ACC112 (cell line): ENCODE data around the gene FMNL2.

Source experiments
- H2AFZ ChIP-seq: fragments of 200-600 bp; sonication (generic); one replicate; pipeline ENCODE4 v1.6.0; 2017; ENCODE audit warnings: antibody characterized with exemption, low read length; ENCODE audit not compliant: unreplicated experiment
- H3K27ac ChIP-seq: fragments of 200-600 bp; sonication (generic); 2 replicates; pipeline ENCODE4 v1.5.1; 2014; ENCODE audit warnings: low read depth, mild to moderate bottlenecking, antibody characterized with exemption, low read length, moderate library complexity
- H3K27me3 ChIP-seq: fragments of 200-600 bp; sonication (generic); 2 replicates; pipeline ENCODE4 v1.6.1; 2014; ENCODE audit warnings: mild to moderate bottlenecking, antibody characterized with exemption, low read length, moderate library complexity, mixed read lengths; ENCODE audit not compliant: insufficient read depth
- H3K36me3 ChIP-seq: fragments of 200-600 bp; sonication (generic); 2 replicates; pipeline ENCODE4 v1.6.1; 2016; ENCODE audit warnings: mild to moderate bottlenecking, antibody characterized with exemption, low read length, moderate library complexity, mixed read lengths; ENCODE audit not compliant: insufficient read depth
- H3K4me1 ChIP-seq: fragments of 200-600 bp; sonication (generic); one replicate; pipeline ENCODE4 v1.6.1; 2016; ENCODE audit warnings: low read length, mixed read lengths; ENCODE audit not compliant: insufficient read depth, unreplicated experiment, control insufficient read depth
- H3K4me3 ChIP-seq: fragments of 200-600 bp; sonication (generic); 2 replicates; pipeline ENCODE4 v1.5.1; 2014; ENCODE audit warnings: mild to moderate bottlenecking, low read depth, low read length
- H3K79me2 ChIP-seq: fragments of 200-600 bp; sonication (generic); one replicate; pipeline ENCODE4 v1.6.0; 2016; ENCODE audit warnings: low read length; ENCODE audit not compliant: control insufficient read depth, unreplicated experiment, insufficient read depth

The FMNL2 gene

GRCh38 chr2:152598975-152599759, 264.2 kb downstream of the FMNL2 start:
- Histone ChIP-seq H2AFZ (no peak overlapping the region), H3K27ac (no peak overlapping the region), H3K79me2 (no peaks in the 10 kb centered on the region), H3K4me1 (peaks cover 18% of the 10 kb centered on the region), H3K27me3 (no peaks in the 10 kb centered on the region), H3K36me3 (peaks cover 3% of the 10 kb centered on the region; the same call in 1 of the 2 replicates), H3K4me3 (no peak overlapping the region)

GRCh38 chr2:152600051-152600657, 265.2 kb downstream of the FMNL2 start:
- H3K4me3 ChIP-seq = no peak overlapping the region
- H3K27me3 ChIP-seq = no peaks in the 10 kb centered on the region
- H3K79me2 ChIP-seq = no peaks in the 10 kb centered on the region
- H3K4me1 ChIP-seq = peaks cover 12% of the 10 kb centered on the region
- no peak overlapping the region for H3K27ac ChIP-seq
- no peaks in the 10 kb centered on the region; the same call in 1 of the 2 replicates for H3K36me3 ChIP-seq
- H2AFZ ChIP-seq = no peak overlapping the region

- peaks cover 12% of the 10 kb centered on the region for H3K4me1 ChIP-seq
- H3K36me3 ChIP-seq = no peaks in the 10 kb centered on the region; the same call in 1 of the 2 replicates
- H3K4me3 ChIP-seq = no peak overlapping the region
- no peaks in the 10 kb centered on the region for H3K79me2 ChIP-seq
- H2AFZ ChIP-seq = no peak overlapping the region
- H3K27me3 ChIP-seq = no peaks in the 10 kb centered on the region
- no peak overlapping the region for H3K27ac ChIP-seq
Measured at GRCh38 chr2:152600697-152601096, 265.7 kb downstream of the FMNL2 start.

GRCh38 chr2:152602750-152603149, 267.8 kb downstream of the FMNL2 start:
- Histone ChIP-seq H3K4me1 (peaks cover 12% of the 10 kb centered on the region), H3K79me2 (no peaks in the 10 kb centered on the region), H3K27ac (no peak overlapping the region), H2AFZ (no peak overlapping the region), H3K4me3 (no peak overlapping the region), H3K27me3 (no peaks in the 10 kb centered on the region), H3K36me3 (no peaks in the 10 kb centered on the region; the same call in 1 of the 2 replicates)

- Histone ChIP-seq H3K27me3 (no peaks in the 10 kb centered on the region), H3K27ac (no peak overlapping the region), H3K4me3 (no peak overlapping the region), H3K79me2 (no peaks in the 10 kb centered on the region), H3K36me3 (no peaks in the 10 kb centered on the region; the same call in 1 of the 2 replicates), H3K4me1 (peaks cover 12% of the 10 kb centered on the region), H2AFZ (no peak overlapping the region)
Measured at GRCh38 chr2:152603166-152603565, 268.2 kb downstream of the FMNL2 start.

GRCh38 chr2:152606081-152606480, 271.1 kb downstream of the FMNL2 start:
- H3K79me2 ChIP-seq = no peaks in the 10 kb centered on the region
- no peak overlapping the region for H2AFZ ChIP-seq
- H3K4me3 ChIP-seq = no peak overlapping the region
- H3K27me3 ChIP-seq = no peaks in the 10 kb centered on the region
- H3K27ac ChIP-seq = no peak overlapping the region
- H3K4me1 ChIP-seq = no peaks in the 10 kb centered on the region
- H3K36me3 ChIP-seq = no peaks in the 10 kb centered on the region

- H3K4me3 ChIP-seq = no peak overlapping the region
- H3K27ac ChIP-seq = no peak overlapping the region
- H3K79me2 ChIP-seq = no peaks in the 10 kb centered on the region
- H2AFZ ChIP-seq = no peak overlapping the region
- H3K36me3 ChIP-seq = no peaks in the 10 kb centered on the region
- peaks cover 8% of the 10 kb centered on the region for H3K4me1 ChIP-seq
- no peaks in the 10 kb centered on the region for H3K27me3 ChIP-seq
Measured at GRCh38 chr2:152606941-152607340, 272.0 kb downstream of the FMNL2 start.

GRCh38 chr2:152607793-152608300, 272.9 kb downstream of the FMNL2 start:
- no peaks in the 10 kb centered on the region for H3K36me3 ChIP-seq
- no peak overlapping the region for H2AFZ ChIP-seq
- no peak overlapping the region for H3K4me3 ChIP-seq
- no peak overlapping the region for H3K27ac ChIP-seq
- H3K27me3 ChIP-seq = no peaks in the 10 kb centered on the region
- H3K4me1 ChIP-seq = peaks cover 17% of the 10 kb centered on the region
- H3K79me2 ChIP-seq = no peaks in the 10 kb centered on the region

- Histone ChIP-seq H3K4me1 (peaks cover 29% of the 10 kb centered on the region), H3K27ac (no peak overlapping the region), H2AFZ (no peak overlapping the region), H3K4me3 (no peak overlapping the region), H3K27me3 (no peaks in the 10 kb centered on the region), H3K79me2 (no peaks in the 10 kb centered on the region), H3K36me3 (no peaks in the 10 kb centered on the region)
Measured at GRCh38 chr2:152609154-152609553, 274.2 kb downstream of the FMNL2 start.

GRCh38 chr2:152609699-152610098, 274.7 kb downstream of the FMNL2 start:
- Histone ChIP-seq H3K4me1 (peaks cover 29% of the 10 kb centered on the region), H2AFZ (no peak overlapping the region), H3K27ac (no peak overlapping the region), H3K4me3 (no peak overlapping the region), H3K27me3 (no peaks in the 10 kb centered on the region), H3K36me3 (peaks cover 1% of the 10 kb centered on the region; the same call in 1 of the 2 replicates), H3K79me2 (no peaks in the 10 kb centered on the region)
